ENCODE measurements around the gene OSBPL2.

DNA sequence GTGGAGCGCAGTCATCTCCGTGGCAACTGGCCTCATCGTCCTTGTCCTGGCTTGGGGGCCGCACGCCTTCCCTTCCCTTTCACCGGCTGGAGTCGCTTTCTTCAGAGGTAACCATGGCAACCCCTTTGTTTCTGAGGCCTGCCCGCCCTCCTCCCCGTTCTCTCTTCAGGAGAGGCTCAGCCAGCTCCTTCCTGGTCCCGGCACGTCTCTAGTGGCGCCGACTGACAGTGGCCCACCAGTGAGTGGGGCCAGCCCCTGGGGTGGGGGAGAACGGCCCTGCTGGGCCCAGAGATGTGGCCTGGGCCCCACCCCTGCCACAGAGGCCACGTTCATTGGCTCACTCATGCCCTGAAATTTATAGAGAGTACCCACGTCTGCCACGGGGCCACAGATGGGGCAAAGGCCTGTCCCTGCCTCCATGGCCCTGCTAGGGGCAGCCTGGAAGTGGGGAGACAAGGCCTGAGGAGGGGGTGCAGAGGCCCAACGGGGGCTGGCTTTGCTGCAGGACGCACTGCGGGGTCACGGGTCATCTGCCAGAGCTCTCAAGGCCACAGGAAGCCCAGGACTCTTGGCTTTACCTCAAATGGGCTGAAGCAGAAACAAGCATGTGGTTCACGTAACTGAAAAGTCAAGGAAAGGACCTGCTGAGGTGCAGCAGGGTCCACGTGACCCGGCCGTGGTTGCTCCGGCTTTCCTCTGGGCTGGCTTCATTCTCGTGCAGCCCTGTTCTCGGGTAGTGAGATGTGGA lies 1.4 kb upstream of the OSBPL2 start:
- no peak for TF ChIP-seq POLR2AphosphoS5 (IDR thresholded peaks at IDR 0.05; ENCODE audit: low read depth, low read length)
- TF ChIP-seq POLR2A (IDR thresholded peaks at IDR 0.05; ENCODE audit: low read depth, low read length) = no peak
- TF ChIP-seq TAF1 (IDR thresholded peaks at IDR 0.05; ENCODE audit: low read depth, low read length) = no peak

Data from GM12891 (cell line).